Endodermal cell (in vitro differentiated cells): ENCODE results near the gene RNF126. TPM values are rescaled to one million over a fixed set of nuclear protein-coding genes. Genes with fewer than 3 reads are reported as not detected.

Experiments used
- DNase-seq: peaks from one replicate; pipeline ENCODE4 v3.0.0-alpha.2; 2017
- H3K27ac ChIP-seq: 2 replicates; pipeline ENCODE4 v1.5.1; 2013; ENCODE audit warnings: mild to moderate bottlenecking, low read depth, low read length, moderate library complexity
- H3K27me3 ChIP-seq: 2 replicates; pipeline ENCODE4 v1.6.1; 2013; ENCODE audit warnings: mild to moderate bottlenecking, low read length, moderate library complexity; ENCODE audit not compliant: insufficient read depth, control insufficient read depth, poor library complexity, severe bottlenecking
- H3K36me3 ChIP-seq: 2 replicates; pipeline ENCODE4 v1.7.0; 2013; ENCODE audit warnings: mild to moderate bottlenecking, low read length, moderate library complexity; ENCODE audit not compliant: control insufficient read depth, insufficient read depth
- H3K4me1 ChIP-seq: one replicate; pipeline ENCODE4 v1.7.0; 2013; ENCODE audit warnings: low read length; ENCODE audit not compliant: control insufficient read depth, insufficient read depth
- H3K4me3 ChIP-seq: 2 replicates; pipeline ENCODE4 v1.5.1; 2013; ENCODE audit warnings: mild to moderate bottlenecking, low read length, moderate library complexity
- H3K9ac ChIP-seq: 2 replicates; pipeline ENCODE4 v1.6.1; 2013; ENCODE audit warnings: mild to moderate bottlenecking, low read length, moderate library complexity; ENCODE audit not compliant: poor library complexity, severe bottlenecking; ENCODE audit errors: extremely low read depth
- H3K9me3 ChIP-seq: 2 replicates; pipeline ENCODE4 v1.6.1; 2013; ENCODE audit warnings: mild to moderate bottlenecking, low read length, moderate library complexity; ENCODE audit not compliant: control insufficient read depth
- H3K27ac Mint-ChIP-seq: 2 replicates; pipeline ENCODE4 v1.8.0; 2020; ENCODE audit warnings: mixed read lengths
- H3K27me3 Mint-ChIP-seq: 2 replicates; pipeline ENCODE4 v1.8.0; 2021; ENCODE audit warnings: mild to moderate bottlenecking, mixed read lengths; ENCODE audit not compliant: insufficient read depth
- H3K36me3 Mint-ChIP-seq: 2 replicates; pipeline ENCODE4 v1.8.0; 2020; ENCODE audit warnings: low read depth, mixed read lengths
- H3K4me1 Mint-ChIP-seq: 2 replicates; pipeline ENCODE4 v1.8.0; 2020; ENCODE audit warnings: mixed read lengths
- H3K4me3 Mint-ChIP-seq: 2 replicates; pipeline ENCODE4 v1.8.0; 2020; ENCODE audit warnings: mild to moderate bottlenecking, moderate library complexity, mixed read lengths
- H3K9me3 Mint-ChIP-seq: 2 replicates; pipeline ENCODE4 v1.8.0; 2020; ENCODE audit warnings: mild to moderate bottlenecking, mixed read lengths
- WGBS, 2 experiments: methylation state at CpG; one replicate each; pipeline versions ENCODE4 v1.1.5 to v1.1.7; 2013; ENCODE audit warnings: missing lambda C conversion rate in 2 of 2, mixed read lengths in 1 of 2; ENCODE audit not compliant: insufficient coverage in 1 of 2, insufficient read length in 1 of 2; 5-methylcytosine and 5-hydroxymethylcytosine counted together
- total RNA-seq, 2 donors: library from RNA; stranded (reverse); fragmentation: NEBNext Ultra II Directional in 1 of 2; extraction: Animal tissue kit (Norgen Biotek cat#: 25700) in 1 of 2; gene quantifications; 2 replicates in 1 of 2; 3 replicates in 1 of 2; pipeline ENCODE4 v1.2.1, GENCODE V29; 2021
- TF ChIP-seq, protein P1 (sequence below): fragments of 200-600 bp; sonication (generic); conservative IDR thresholded peaks from 2 replicates; pipeline ENCODE4 v1.5.0; 2021; ENCODE audit warnings: antibody characterized with exemption, mild to moderate bottlenecking

The RNF126 gene
- total RNA-seq, 2 donors from 2014 or later: 49.1 to 66.4 TPM

- no peaks in the 10 kb centered on the region for H3K4me1 Mint-ChIP-seq
- DNase-seq: no peak
- 82 to 91% methylated on average over 16 to 41 of the region's 41 CpGs for WGBS, 2 experiments
These were observed 31.7 kb upstream of the RNF126 start for GRCh38 chr19:694481-695351.

DNA sequence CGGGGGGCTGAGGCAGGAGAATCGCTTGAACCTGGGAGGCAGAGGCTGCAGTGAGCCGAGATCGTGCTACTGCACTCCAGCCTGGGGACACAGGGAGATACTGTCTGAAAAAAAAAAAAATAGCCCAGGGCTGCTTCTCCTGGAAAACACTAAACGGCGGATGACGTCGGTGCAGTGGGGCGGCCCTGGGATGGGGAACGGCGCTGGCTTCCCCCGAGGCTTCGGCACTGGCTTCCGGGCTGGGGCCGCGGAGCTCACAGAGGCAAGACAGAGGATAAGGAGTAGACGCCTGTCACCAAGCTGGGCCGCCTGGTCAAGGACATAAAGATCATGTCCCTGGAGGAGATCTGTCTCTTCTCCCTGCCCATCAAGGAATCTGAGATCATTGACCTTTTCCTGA, 27.2 kb upstream of the RNF126 start:
- 80 to 81% methylated on average over 14 to 18 of the region's 18 CpGs for WGBS, 2 experiments
- H3K4me3 Mint-ChIP-seq: no peak overlapping the region

More at GRCh38 chr19:694481-695351, 31.7 kb upstream of the RNF126 start:
- Histone ChIP-seq H3K4me3 (no peak overlapping the region), H3K27ac (no peak overlapping the region), H3K9me3 (no peaks in the 10 kb centered on the region), H3K27me3 (no peaks in the 10 kb centered on the region), H3K4me1 (no peaks in the 10 kb centered on the region), H3K36me3 (no peaks in the 10 kb centered on the region), H3K9ac (no peak overlapping the region)
- H3K27ac Mint-ChIP-seq: no peak overlapping the region
- TF ChIP-seq, protein P1, sequence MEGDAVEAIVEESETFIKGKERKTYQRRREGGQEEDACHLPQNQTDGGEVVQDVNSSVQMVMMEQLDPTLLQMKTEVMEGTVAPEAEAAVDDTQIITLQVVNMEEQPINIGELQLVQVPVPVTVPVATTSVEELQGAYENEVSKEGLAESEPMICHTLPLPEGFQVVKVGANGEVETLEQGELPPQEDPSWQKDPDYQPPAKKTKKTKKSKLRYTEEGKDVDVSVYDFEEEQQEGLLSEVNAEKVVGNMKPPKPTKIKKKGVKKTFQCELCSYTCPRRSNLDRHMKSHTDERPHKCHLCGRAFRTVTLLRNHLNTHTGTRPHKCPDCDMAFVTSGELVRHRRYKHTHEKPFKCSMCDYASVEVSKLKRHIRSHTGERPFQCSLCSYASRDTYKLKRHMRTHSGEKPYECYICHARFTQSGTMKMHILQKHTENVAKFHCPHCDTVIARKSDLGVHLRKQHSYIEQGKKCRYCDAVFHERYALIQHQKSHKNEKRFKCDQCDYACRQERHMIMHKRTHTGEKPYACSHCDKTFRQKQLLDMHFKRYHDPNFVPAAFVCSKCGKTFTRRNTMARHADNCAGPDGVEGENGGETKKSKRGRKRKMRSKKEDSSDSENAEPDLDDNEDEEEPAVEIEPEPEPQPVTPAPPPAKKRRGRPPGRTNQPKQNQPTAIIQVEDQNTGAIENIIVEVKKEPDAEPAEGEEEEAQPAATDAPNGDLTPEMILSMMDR: no peak
- no peak overlapping the region for H3K4me3 Mint-ChIP-seq
- no peaks in the 10 kb centered on the region for H3K36me3 Mint-ChIP-seq
- no peaks in the 10 kb centered on the region for H3K9me3 Mint-ChIP-seq
- H3K27me3 Mint-ChIP-seq: no peaks in the 10 kb centered on the region

GRCh38 chr19:688992-689391, 26.0 kb upstream of the RNF126 start:
- WGBS, 2 experiments: 92 to 97% methylated on average over 15 to 17 of the region's 17 CpGs
- no peaks in the 10 kb centered on the region for H3K9me3 ChIP-seq
- no peaks in the 10 kb centered on the region for H3K36me3 ChIP-seq
- Mint-ChIP-seq H3K9me3 (no peaks in the 10 kb centered on the region), H3K36me3 (no peaks in the 10 kb centered on the region), H3K4me3 (no peak overlapping the region), H3K27ac (no peak overlapping the region), H3K27me3 (peaks cover 4% of the 10 kb centered on the region), H3K4me1 (no peaks in the 10 kb centered on the region)
- no peak overlapping the region for H3K9ac ChIP-seq
- no peaks in the 10 kb centered on the region for H3K4me1 ChIP-seq
- H3K27me3 ChIP-seq: no peaks in the 10 kb centered on the region
- H3K27ac ChIP-seq: no peak overlapping the region
- no peak overlapping the region for H3K4me3 ChIP-seq
- TF ChIP-seq, protein P1: no peak
- no peak for DNase-seq

More for the DNA sequence above, 27.2 kb upstream of the RNF126 start:
- TF ChIP-seq, protein P1: no peak
- Mint-ChIP-seq H3K4me1 (no peaks in the 10 kb centered on the region), H3K9me3 (no peaks in the 10 kb centered on the region), H3K27ac (no peak overlapping the region), H3K27me3 (peaks cover 4% of the 10 kb centered on the region), H3K36me3 (no peaks in the 10 kb centered on the region)
- Histone ChIP-seq H3K9me3 (no peaks in the 10 kb centered on the region), H3K27ac (no peak overlapping the region), H3K4me3 (no peak overlapping the region), H3K27me3 (no peaks in the 10 kb centered on the region), H3K4me1 (no peaks in the 10 kb centered on the region), H3K9ac (no peak overlapping the region), H3K36me3 (no peaks in the 10 kb centered on the region)
- DNase-seq: peak; percentile 43
